Left forelimb (tissue), 1 donor: ENCODE data around the gene ARHGEF18.
"Not testable (repeated sequence)": the region's sequence is repeated elsewhere in the genome, so short reads cannot be mapped to it uniquely, and the experiment has no call there.

Experiments
- DNase-seq: peaks from one replicate; pipeline ENCODE4 v3.0.0-alpha.2; 2018; ENCODE audit warnings: low spot score

The ARHGEF18 gene

GRCh38 chr19:7349231-7349591 is 474 bp downstream of the ARHGEF18 start:
- no peak for DNase-seq

GRCh38 chr19:7349961-7350711 is 1.4 kb downstream of the ARHGEF18 start:
- no peak for DNase-seq

- DNase-seq = no peak
Measured at GRCh38 chr19:7351861-7352260, 3.1 kb downstream of the ARHGEF18 start.

GRCh38 chr19:7355151-7355820 is 6.5 kb downstream of the ARHGEF18 start:
- DNase-seq = no peak

- DNase-seq = no peak
Measured at GRCh38 chr19:7355871-7356270, 7.1 kb downstream of the ARHGEF18 start.

- DNase-seq = no peak
Measured at GRCh38 chr19:7356899-7357627, 8.3 kb downstream of the ARHGEF18 start.

- DNase-seq = no peak
Measured at GRCh38 chr19:7358102-7358597, 9.4 kb downstream of the ARHGEF18 start.

- no peak for DNase-seq
Measured at GRCh38 chr19:7360393-7360984, 11.8 kb downstream of the ARHGEF18 start.

GRCh38 chr19:7363225-7363624 is 14.5 kb downstream of the ARHGEF18 start:
- DNase-seq = no peak

GRCh38 chr19:7366701-7367420 is 18.1 kb downstream of the ARHGEF18 start:
- DNase-seq = no peak

GRCh38 chr19:7368456-7368855 is 19.7 kb downstream of the ARHGEF18 start:
- no peak for DNase-seq

GRCh38 chr19:7368866-7369265 is 20.1 kb downstream of the ARHGEF18 start:
- DNase-seq = not testable (repeated sequence)

- no peak for DNase-seq
Measured at GRCh38 chr19:7370546-7370945, 21.8 kb downstream of the ARHGEF18 start.

GRCh38 chr19:7371001-7371400 is 22.3 kb downstream of the ARHGEF18 start:
- DNase-seq = no peak

GRCh38 chr19:7372810-7373209 is 24.1 kb downstream of the ARHGEF18 start:
- no peak for DNase-seq

GRCh38 chr19:7373862-7374261 is 25.1 kb downstream of the ARHGEF18 start:
- no peak for DNase-seq

GRCh38 chr19:7376151-7376852 is 27.6 kb downstream of the ARHGEF18 start:
- DNase-seq = no peak

GRCh38 chr19:7377196-7377595 is 28.5 kb downstream of the ARHGEF18 start:
- DNase-seq = no peak

- DNase-seq = no peak
Measured at GRCh38 chr19:7381073-7381390, 32.3 kb downstream of the ARHGEF18 start.

- DNase-seq = no peak
Measured at GRCh38 chr19:7382694-7383093, 34.0 kb downstream of the ARHGEF18 start.

GRCh38 chr19:7383284-7383683 is 34.5 kb downstream of the ARHGEF18 start:
- DNase-seq = no peak
